ENCODE data around the gene GLB1L2. TPM values are rescaled to one million over a fixed set of nuclear protein-coding genes. Genes with fewer than 3 reads are reported as not detected.

Gene GLB1L2
- total RNA-seq, 3 donors from 2014 or later = 21.5 to 27.9 (median 26.9) TPM

- intact Hi-C loops (cut with DNase I, micrococcal nuclease) = no loop called here
- Histone ChIP-seq H3K4me3 (no peak overlapping the region), H3K4me1 (ENCODE audit: low read depth) (no peaks in the 10 kb centered on the region), H3K9me3 (no peaks in the 10 kb centered on the region), H3K36me3 (ENCODE audit: low read depth) (no peaks in the 10 kb centered on the region)
- ATAC-seq (no peak), DNase-seq (no peak)
- TF ChIP-seq CTCF (IDR thresholded peaks at IDR 0.05) = no peak
These were observed 73.6 kb downstream of the GLB1L2 start for GRCh38 chr11:134405436-134405835.

GRCh38 chr11:134405841-134406240, 74.1 kb downstream of the GLB1L2 start:
- DNase-seq (no peak), ATAC-seq (no peak)
- no peaks in the 10 kb centered on the region for H3K36me3 ChIP-seq (ENCODE audit: low read depth)
- H3K4me3 ChIP-seq = no peak overlapping the region
- TF ChIP-seq CTCF (IDR thresholded peaks at IDR 0.05) = no peak
- H3K9me3 ChIP-seq = no peaks in the 10 kb centered on the region
- intact Hi-C loops (cut with DNase I, micrococcal nuclease) = no loop called here
- H3K4me1 ChIP-seq (ENCODE audit: low read depth) = no peaks in the 10 kb centered on the region

GRCh38 chr11:134406264-134407185, 74.7 kb downstream of the GLB1L2 start:
- ATAC-seq (no peak), DNase-seq (no peak)
- intact Hi-C loops (cut with DNase I, micrococcal nuclease) = no loop called here
- TF ChIP-seq CTCF (IDR thresholded peaks at IDR 0.05) = no peak
- H3K36me3 ChIP-seq (ENCODE audit: low read depth) = no peaks in the 10 kb centered on the region
- H3K9me3 ChIP-seq = no peaks in the 10 kb centered on the region
- no peak overlapping the region for H3K4me3 ChIP-seq
- H3K4me1 ChIP-seq (ENCODE audit: low read depth) = no peaks in the 10 kb centered on the region

- TF ChIP-seq CTCF (IDR thresholded peaks at IDR 0.05) = no peak
- ATAC-seq = no peak
- DNase-seq = no peak
- intact Hi-C loops (cut with DNase I, micrococcal nuclease) = no loop called here
- Histone ChIP-seq H3K9me3 (no peaks in the 10 kb centered on the region), H3K36me3 (ENCODE audit: low read depth) (no peaks in the 10 kb centered on the region), H3K4me1 (ENCODE audit: low read depth) (no peaks in the 10 kb centered on the region), H3K4me3 (no peak overlapping the region)
These were observed 75.6 kb downstream of the GLB1L2 start for GRCh38 chr11:134407321-134407828.

GRCh38 chr11:134407923-134408322, 76.1 kb downstream of the GLB1L2 start:
- no peaks in the 10 kb centered on the region for H3K4me1 ChIP-seq (ENCODE audit: low read depth)
- no peak overlapping the region for H3K4me3 ChIP-seq
- intact Hi-C loops (cut with DNase I, micrococcal nuclease) = no loop called here
- H3K36me3 ChIP-seq (ENCODE audit: low read depth) = no peaks in the 10 kb centered on the region
- TF ChIP-seq CTCF (IDR thresholded peaks at IDR 0.05) = no peak
- DNase-seq = no peak
- H3K9me3 ChIP-seq = no peaks in the 10 kb centered on the region
- no peak for ATAC-seq
